Measurements from ENCODE around the gene RBPJL. TPM values are rescaled to one million over a fixed set of nuclear protein-coding genes. Genes with fewer than 3 reads are reported as not detected.

Gene RBPJL
- total RNA-seq, 1 experiment from 2014 or later: not detected

- intact Hi-C loops (cut with micrococcal nuclease; ENCODE audit: unreplicated experiment): no loop called here
- H3K4me1 Mint-ChIP-seq (ENCODE audit: low read depth, unreplicated experiment): peaks cover 23% of the 10 kb centered on the region
- CTCF ChIA-PET: no interaction called here
- no peaks in the 10 kb centered on the region for H3K27me3 Mint-ChIP-seq (ENCODE audit: unreplicated experiment)
- peaks cover 41% of the 10 kb centered on the region for H3K36me3 Mint-ChIP-seq (ENCODE audit: insufficient read depth, unreplicated experiment)
- no TSS peak for BruUV-seq (replicated peaks)
- no peak overlapping the region for H3K27ac Mint-ChIP-seq (ENCODE audit: unreplicated experiment)
- no peaks in the 10 kb centered on the region for H3K9me3 Mint-ChIP-seq (ENCODE audit: low read depth, unreplicated experiment)
- H3K4me3 Mint-ChIP-seq (ENCODE audit: low read depth, unreplicated experiment): no peak overlapping the region
- TF ChIP-seq CTCF (IDR thresholded peaks at IDR 0.05; ENCODE audit: unreplicated experiment): no peak
- DNase-seq: no peak
These were observed 60.5 kb downstream of the RBPJL start for GRCh38 chr20:45367126-45367525.

Other genes with a start within 250 kb of the RBPJL start
- 10.4 and 10.7 TPM in 2 replicates for gene KCNS1, start 205.7 kb upstream of the RBPJL start, total RNA-seq (2022)
- not detected in 2 replicates for gene WFDC5, start 191.7 kb upstream of the RBPJL start, total RNA-seq (2022)
- not detected in 2 replicates for gene WFDC12, start 182.4 kb upstream of the RBPJL start, total RNA-seq (2022)
- 52.0 and 52.1 TPM in 2 replicates for gene PI3, start 131.9 kb upstream of the RBPJL start, total RNA-seq (2022)
- gene SEMG1, start 99.8 kb upstream of the RBPJL start, total RNA-seq (2022): 0.21 TPM in 1 of 2 replicates, not detected in the other
- not detected in 2 replicates for gene SEMG2, start 85.5 kb upstream of the RBPJL start, total RNA-seq (2022)
- 270 and 446 TPM in 2 replicates for gene SLPI, start 52.3 kb upstream of the RBPJL start, total RNA-seq (2022)
- gene MATN4, start 1.5 kb downstream of the RBPJL start, total RNA-seq (2022): 0.17 and 0.29 TPM in 2 replicates
- gene SDC4, start 41.6 kb downstream of the RBPJL start, total RNA-seq (2022): 238 and 256 TPM in 2 replicates
- 42.1 and 45.5 TPM in 2 replicates for gene SYS1, start 56.3 kb downstream of the RBPJL start, total RNA-seq (2022)
- gene TP53TG5, start 71.5 kb downstream of the RBPJL start, total RNA-seq (2022): 0.52 and 0.88 TPM in 2 replicates
- 105 and 113 TPM in 2 replicates for gene DBNDD2, start 101.4 kb downstream of the RBPJL start, total RNA-seq (2022)
- 192 and 193 TPM in 2 replicates for gene PIGT, start 109.3 kb downstream of the RBPJL start, total RNA-seq (2022)
- gene WFDC2, start 162.9 kb downstream of the RBPJL start, total RNA-seq (2022): 295 TPM in 2 replicates
- gene SPINT3, start 208.8 kb downstream of the RBPJL start, total RNA-seq (2022): not detected in 2 replicates
- gene WFDC6, start 232.6 kb downstream of the RBPJL start, total RNA-seq (2022): not detected in 2 replicates
- not detected in 2 replicates for gene EPPIN, start 240.6 kb downstream of the RBPJL start, total RNA-seq (2022)